ENCODE measurements around the gene KRT9. TPM values are rescaled to one million over a fixed set of nuclear protein-coding genes. Genes with fewer than 3 reads are reported as not detected.

KRT9 gene
- total RNA-seq, 2 experiments from 2014 or later: not detected

DNA sequence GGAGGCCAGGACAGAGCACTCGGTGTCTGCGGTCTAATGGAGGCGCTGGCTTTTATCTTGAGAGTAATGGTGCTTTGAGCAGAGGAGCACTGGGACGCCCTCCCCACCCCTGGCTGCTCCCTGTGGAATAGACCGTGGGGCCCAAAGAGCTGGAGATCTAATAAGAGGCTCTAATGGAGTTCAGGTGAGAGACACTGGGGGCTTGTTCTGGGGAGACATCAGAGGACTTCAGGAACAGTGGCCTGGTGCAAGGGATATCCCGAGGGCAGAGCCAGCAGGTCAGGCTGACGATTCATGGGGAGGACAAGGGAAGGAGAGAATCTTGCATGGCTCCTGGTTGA lies 34.3 kb downstream of the KRT9 start:
- peaks cover 2% of the 10 kb centered on the region for H3K27me3 Mint-ChIP-seq (ENCODE audit: low read depth)
- intact Hi-C loops (cut with micrococcal nuclease): no loop called here
- CTCF ChIA-PET: interaction anchor here (2.9 kb wide), 1 partner anchor 11 kb away, joined by 9 read pairs; no protein-coding TSS in a partner anchor
- DNase-seq: no peak
- no peak overlapping the region for H3K27ac Mint-ChIP-seq
- H3K4me3 Mint-ChIP-seq: no peak overlapping the region
- H3K9me3 Mint-ChIP-seq: no peaks in the 10 kb centered on the region
- no peaks in the 10 kb centered on the region for H3K4me1 Mint-ChIP-seq (ENCODE audit: low read depth)
- no peaks in the 10 kb centered on the region for H3K36me3 Mint-ChIP-seq (ENCODE audit: low read depth)

DNA sequence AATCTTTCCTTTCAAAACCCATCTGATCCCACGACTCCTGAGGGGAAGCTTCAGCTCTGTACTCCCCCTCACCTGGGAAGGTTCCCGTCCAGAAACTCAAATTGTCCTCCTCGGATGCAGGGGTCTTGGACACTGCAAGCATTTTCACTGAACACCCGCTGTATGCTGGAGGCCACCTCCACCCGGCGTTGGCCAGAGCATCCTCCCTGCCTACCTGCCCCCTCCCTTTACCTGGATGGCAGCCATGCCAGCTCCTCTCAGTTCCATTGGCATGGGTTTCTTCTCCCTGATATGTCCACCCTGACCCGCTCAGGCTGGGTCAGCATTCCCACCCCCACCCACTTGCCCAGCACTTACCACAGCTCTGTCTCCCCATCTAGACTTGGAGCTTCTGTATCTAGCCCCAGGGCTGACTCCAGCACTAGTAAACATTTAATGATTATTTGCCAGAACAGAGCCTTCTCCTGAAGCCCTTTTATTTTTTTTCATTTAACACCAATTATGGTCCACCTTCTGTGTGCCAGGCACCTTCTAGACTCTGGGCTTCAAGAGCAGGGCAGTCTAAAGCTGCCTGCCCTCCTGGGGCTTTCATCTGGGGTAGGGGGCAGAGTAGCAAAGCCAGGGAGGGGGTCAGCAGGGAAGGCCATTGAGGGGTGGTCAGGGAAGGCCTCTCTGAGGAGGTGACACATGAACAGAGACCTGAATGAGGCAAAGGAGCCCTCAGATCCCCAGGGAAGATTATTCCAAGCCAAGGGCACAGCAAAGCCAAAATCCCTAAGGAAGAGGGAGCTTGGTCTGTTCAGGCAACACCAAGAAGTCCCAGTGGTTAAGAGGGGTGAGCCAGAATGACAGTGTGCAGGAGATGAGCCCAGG lies 34.9 kb downstream of the KRT9 start:
- CTCF ChIA-PET: interaction anchor here (2.9 kb wide), 1 partner anchor 12 kb away, joined by 9 read pairs; no protein-coding TSS in a partner anchor
- Mint-ChIP-seq H3K36me3 (ENCODE audit: low read depth) (no peaks in the 10 kb centered on the region), H3K4me3 (no peak overlapping the region), H3K27ac (no peak overlapping the region), H3K27me3 (ENCODE audit: low read depth) (peaks cover 2% of the 10 kb centered on the region), H3K4me1 (ENCODE audit: low read depth) (no peaks in the 10 kb centered on the region), H3K9me3 (no peaks in the 10 kb centered on the region)
- no peak for DNase-seq
- intact Hi-C loops (cut with micrococcal nuclease): no loop called here

DNA sequence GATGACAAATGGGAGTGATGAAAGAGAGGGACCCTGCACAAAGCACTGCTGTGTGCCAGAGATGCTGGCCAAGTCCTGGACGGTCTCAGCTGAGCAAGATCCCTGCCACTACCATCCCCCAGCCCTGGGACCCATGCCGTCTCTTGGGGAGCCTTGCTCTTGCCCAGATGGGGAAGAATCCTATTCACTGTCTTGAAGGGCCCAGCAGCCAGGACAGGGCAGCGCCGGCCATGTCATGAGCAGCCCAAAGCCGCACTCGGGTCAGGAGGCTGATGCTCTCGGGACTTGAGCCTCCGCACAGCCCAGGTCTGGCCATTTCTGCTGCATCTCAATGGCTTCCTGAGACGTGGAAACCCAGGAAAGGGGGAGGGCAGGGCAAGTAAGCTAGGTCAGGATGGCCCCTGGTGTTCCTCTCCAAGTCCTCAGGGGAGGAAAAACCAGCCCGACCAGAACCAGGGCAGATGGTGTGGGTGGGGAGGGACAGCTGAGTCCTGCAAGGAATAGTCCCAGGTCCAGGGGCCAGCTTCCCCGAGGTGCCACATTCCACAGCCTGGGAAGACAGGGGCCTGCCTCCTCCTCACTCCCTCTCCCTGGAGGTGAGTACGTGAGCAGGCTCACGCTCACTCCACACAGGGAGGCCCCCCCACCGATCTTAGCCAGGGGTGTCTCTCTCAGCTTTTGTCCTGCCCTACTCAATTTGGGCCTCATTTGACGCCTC lies 35.9 kb downstream of the KRT9 start:
- H3K36me3 Mint-ChIP-seq (ENCODE audit: low read depth): no peaks in the 10 kb centered on the region
- DNase-seq: no peak
- H3K9me3 Mint-ChIP-seq: no peaks in the 10 kb centered on the region
- no peak overlapping the region for H3K27ac Mint-ChIP-seq
- intact Hi-C loops (cut with micrococcal nuclease): no loop called here
- peaks cover 6% of the 10 kb centered on the region for H3K27me3 Mint-ChIP-seq (ENCODE audit: low read depth)
- CTCF ChIA-PET: interaction anchor here (0.8 to 2.9 kb wide), 2 partner anchors 13 to 112 kb away, joined by 3 to 9 read pairs; no protein-coding TSS in a partner anchor
- no peak overlapping the region for H3K4me3 Mint-ChIP-seq
- no peaks in the 10 kb centered on the region for H3K4me1 Mint-ChIP-seq (ENCODE audit: low read depth)

DNA sequence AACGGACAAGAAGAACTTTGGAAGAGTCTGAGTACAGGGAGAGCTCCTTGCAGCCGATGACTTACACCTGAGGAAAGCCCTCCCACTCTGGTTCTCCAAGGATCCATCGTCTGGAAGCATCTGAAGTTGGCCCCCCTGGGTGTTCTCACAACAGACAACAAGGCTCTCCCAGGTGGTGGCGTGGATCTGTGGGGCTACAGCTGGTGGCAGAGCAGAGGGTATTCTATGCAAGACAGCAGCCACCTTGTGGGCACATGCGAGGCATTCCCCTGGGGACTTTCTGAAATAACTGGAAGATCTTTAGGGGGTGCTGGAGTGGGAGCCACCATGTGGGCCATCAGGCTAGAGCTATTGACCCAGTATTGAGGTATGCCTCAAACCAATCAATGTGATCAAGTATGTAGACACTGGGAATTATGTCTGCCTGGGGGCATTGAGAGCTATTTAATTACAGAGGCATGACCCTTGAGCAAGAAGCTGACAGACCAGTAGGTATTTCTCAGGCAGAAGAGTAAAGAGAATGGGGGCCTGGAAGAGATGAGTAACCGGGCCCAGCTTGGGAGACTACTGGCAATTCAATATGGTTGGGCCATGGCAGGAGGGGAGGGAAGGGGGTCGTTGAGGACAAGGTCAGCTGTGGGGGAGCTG lies 36.8 kb downstream of the KRT9 start:
- Mint-ChIP-seq H3K9me3 (no peaks in the 10 kb centered on the region), H3K4me1 (ENCODE audit: low read depth) (no peaks in the 10 kb centered on the region), H3K27me3 (ENCODE audit: low read depth) (peaks cover 8% of the 10 kb centered on the region), H3K4me3 (no peak overlapping the region), H3K27ac (no peak overlapping the region), H3K36me3 (ENCODE audit: low read depth) (no peaks in the 10 kb centered on the region)
- intact Hi-C loops (cut with micrococcal nuclease): no loop called here
- CTCF ChIA-PET: interaction anchor here (0.6 to 2.9 kb wide), 5 partner anchors 14 to 575 kb away, joined by 3 to 9 read pairs (median 4); no protein-coding TSS in a partner anchor
- no peak for DNase-seq

DNA sequence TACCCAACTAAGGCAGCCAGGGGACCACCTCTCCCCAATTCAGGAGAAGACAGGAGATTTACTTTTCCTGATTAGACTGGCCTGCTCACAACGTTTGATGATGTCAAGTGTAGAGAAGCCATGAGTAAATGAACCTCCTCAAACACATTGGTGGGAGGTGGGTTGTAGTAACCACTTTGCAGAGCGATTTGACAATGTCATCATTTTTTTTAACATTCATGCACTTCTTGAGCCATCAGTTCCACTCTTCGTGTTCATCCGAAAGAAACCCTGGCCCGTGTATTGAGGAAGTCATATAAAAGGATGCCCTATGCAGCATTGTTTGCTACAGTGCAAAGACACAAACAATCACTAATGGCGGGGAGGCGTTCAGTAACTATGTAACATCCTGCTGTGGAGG lies 38.2 kb downstream of the KRT9 start:
- H3K4me3 Mint-ChIP-seq: no peak overlapping the region
- no peak for DNase-seq
- no peak overlapping the region for H3K27ac Mint-ChIP-seq
- no peaks in the 10 kb centered on the region for H3K4me1 Mint-ChIP-seq (ENCODE audit: low read depth)
- H3K27me3 Mint-ChIP-seq (ENCODE audit: low read depth): peaks cover 22% of the 10 kb centered on the region
- CTCF ChIA-PET: interaction anchor here (0.6 to 1.6 kb wide), 2 partner anchors 15 to 57 kb away, joined by 3 to 8 read pairs; no protein-coding TSS in a partner anchor
- H3K9me3 Mint-ChIP-seq: no peaks in the 10 kb centered on the region
- intact Hi-C loops (cut with micrococcal nuclease): no loop called here
- no peaks in the 10 kb centered on the region for H3K36me3 Mint-ChIP-seq (ENCODE audit: low read depth)

DNA sequence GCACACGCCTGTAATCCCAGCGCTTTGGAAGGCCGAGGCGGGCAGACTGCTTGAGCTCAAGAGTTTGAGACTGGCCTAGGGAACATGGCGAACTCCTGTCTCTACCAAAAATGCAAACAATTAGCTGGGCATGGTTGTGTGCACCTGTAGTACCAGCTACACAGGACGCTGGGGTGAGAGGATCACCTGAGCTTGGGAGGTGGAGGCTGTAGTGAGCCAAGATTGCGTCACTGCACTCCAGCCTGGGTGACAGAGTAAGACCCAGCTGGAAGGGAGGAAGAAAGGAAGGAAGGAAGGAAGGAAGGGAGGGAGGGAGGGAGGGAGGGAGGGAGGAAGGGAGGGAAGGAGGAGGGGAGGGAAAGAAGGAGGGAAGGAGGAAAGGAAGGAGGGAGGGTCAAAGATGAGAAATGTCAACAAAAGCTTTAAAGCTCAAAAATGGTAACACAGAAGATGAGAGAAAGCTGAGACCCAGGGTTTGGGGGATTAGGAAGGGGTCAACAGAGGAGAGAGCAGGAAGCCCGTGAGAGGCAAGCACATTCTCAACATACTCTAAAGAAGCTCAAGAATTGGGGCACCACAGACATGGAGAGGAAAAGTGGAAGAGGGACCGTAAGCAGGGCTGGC lies 38.8 kb downstream of the KRT9 start:
- intact Hi-C loops (cut with micrococcal nuclease): no loop called here
- peaks cover 2% of the 10 kb centered on the region for H3K4me1 Mint-ChIP-seq (ENCODE audit: low read depth)
- CTCF ChIA-PET: interaction anchor here (0.6 to 1.6 kb wide), 4 partner anchors 16 to 133 kb away, joined by 3 to 8 read pairs (median 3); no protein-coding TSS in a partner anchor
- H3K36me3 Mint-ChIP-seq (ENCODE audit: low read depth): no peaks in the 10 kb centered on the region
- H3K27me3 Mint-ChIP-seq (ENCODE audit: low read depth): peaks cover 27% of the 10 kb centered on the region
- DNase-seq: no peak
- no peak overlapping the region for H3K27ac Mint-ChIP-seq
- H3K9me3 Mint-ChIP-seq: no peaks in the 10 kb centered on the region
- no peak overlapping the region for H3K4me3 Mint-ChIP-seq

DNA sequence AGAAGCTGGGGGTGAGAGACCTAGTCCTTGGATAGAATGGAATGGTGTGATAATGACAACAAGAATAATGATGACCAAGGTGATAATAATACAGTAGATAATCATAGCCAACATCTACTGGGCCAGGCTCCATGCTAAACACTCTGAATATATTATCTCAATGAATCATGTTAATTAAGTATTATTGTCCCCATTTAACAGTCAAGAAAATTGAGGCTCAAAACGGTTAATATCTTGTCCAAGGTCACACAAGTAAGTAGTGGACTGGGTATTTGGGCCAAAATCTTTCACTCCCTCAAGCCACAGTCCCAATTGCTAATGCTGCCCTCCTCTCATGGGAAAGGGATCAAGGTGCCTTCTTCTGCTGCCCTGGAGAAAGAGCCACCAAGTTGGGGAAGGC lies 39.9 kb downstream of the KRT9 start:
- Mint-ChIP-seq H3K9me3 (no peaks in the 10 kb centered on the region), H3K4me3 (no peak overlapping the region), H3K27ac (no peak overlapping the region), H3K4me1 (ENCODE audit: low read depth) (peaks cover 2% of the 10 kb centered on the region), H3K27me3 (ENCODE audit: low read depth) (peaks cover 36% of the 10 kb centered on the region), H3K36me3 (ENCODE audit: low read depth) (no peaks in the 10 kb centered on the region)
- DNase-seq: no peak
- CTCF ChIA-PET: interaction anchor here (1.1 to 1.6 kb wide), 2 partner anchors 17 to 134 kb away, joined by 3 to 8 read pairs; no protein-coding TSS in a partner anchor
- intact Hi-C loops (cut with micrococcal nuclease): no loop called here

DNA sequence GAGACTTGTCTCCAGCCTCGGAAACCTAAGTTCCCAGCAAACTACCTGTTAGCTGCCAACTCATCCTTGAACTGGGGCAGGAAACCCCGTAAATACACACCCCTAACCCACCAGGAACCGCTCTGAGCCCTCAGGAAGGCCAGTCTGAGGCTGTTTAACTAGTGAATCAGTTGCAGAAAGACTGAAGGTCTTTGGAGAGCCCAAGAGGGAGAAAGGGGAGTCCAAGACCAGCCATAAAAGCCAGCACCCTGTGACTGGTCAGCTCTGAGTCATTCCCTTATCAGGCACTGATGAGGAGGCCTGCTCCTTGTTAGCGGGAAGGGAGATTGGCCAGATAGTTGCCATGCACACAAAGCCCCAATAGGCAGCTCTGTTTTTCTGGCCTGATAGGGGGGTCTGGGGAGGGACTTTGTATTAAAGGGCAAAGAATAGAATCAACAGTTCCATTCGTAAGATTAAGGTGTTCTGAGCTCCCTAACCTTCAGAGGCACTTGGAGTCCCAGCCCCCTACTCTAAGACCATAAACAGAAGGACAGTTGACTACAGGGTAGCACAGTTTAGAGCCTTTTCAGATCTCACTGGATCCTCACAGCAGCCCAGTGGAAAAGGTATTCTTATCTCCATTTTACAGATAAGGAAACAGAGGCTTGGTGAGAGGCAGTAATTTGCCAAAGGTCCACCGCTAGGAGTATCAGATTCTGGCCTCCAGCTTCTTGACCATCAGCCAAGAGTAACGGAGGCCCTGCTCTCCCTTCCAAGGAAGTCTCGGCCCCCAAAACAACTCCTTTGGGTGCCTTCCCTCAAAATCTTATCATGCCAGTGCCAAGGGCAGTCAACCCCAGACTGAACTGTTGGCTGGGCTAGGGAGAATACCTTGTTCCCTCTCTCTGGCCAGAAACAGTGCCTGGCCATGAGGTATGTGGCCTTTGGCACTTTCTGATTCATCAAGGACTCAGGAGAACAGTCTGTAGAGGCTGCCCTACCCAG lies 41.5 kb downstream of the KRT9 start:
- Mint-ChIP-seq H3K27ac (no peak overlapping the region), H3K27me3 (ENCODE audit: low read depth) (peaks cover 43% of the 10 kb centered on the region), H3K4me1 (ENCODE audit: low read depth) (peaks cover 2% of the 10 kb centered on the region), H3K36me3 (ENCODE audit: low read depth) (no peaks in the 10 kb centered on the region), H3K9me3 (no peaks in the 10 kb centered on the region), H3K4me3 (no peak overlapping the region)
- intact Hi-C loops (cut with micrococcal nuclease): no loop called here
- CTCF ChIA-PET: interaction anchor here (2.8 kb wide), 1 partner anchor 18 kb away, joined by 12 read pairs; no protein-coding TSS in a partner anchor
- DNase-seq: no peak

DNA sequence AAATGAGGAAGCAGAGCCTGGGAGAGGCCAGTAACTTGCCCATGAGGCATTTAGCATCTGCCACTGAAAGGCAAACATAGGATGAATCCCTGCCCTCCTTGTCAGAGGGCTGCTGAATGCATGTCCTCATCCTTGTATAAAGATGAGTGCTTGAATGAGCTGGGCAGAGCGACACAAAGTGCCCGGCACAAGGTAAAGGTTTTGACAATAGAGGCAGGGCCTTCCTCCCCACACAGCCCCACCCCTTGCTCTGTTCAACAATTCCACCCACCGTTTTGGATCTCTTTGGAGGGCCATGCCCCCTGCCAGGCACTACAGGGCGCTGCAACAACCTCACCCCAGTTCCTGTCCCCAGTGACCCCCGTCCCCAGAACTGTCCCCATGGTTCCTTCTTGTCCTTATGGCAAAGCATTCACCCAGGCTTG lies 42.4 kb downstream of the KRT9 start:
- intact Hi-C loops (cut with micrococcal nuclease): no loop called here
- no peak overlapping the region for H3K27ac Mint-ChIP-seq
- peaks cover 2% of the 10 kb centered on the region for H3K4me1 Mint-ChIP-seq (ENCODE audit: low read depth)
- peaks cover 43% of the 10 kb centered on the region for H3K27me3 Mint-ChIP-seq (ENCODE audit: low read depth)
- no peaks in the 10 kb centered on the region for H3K9me3 Mint-ChIP-seq
- no peak for DNase-seq
- no peaks in the 10 kb centered on the region for H3K36me3 Mint-ChIP-seq (ENCODE audit: low read depth)
- no peak overlapping the region for H3K4me3 Mint-ChIP-seq
- CTCF ChIA-PET: interaction anchor here (0.8 to 2.8 kb wide), 3 partner anchors 13 to 166 kb away, joined by 3 to 12 read pairs (median 3); no protein-coding TSS in a partner anchor

DNA sequence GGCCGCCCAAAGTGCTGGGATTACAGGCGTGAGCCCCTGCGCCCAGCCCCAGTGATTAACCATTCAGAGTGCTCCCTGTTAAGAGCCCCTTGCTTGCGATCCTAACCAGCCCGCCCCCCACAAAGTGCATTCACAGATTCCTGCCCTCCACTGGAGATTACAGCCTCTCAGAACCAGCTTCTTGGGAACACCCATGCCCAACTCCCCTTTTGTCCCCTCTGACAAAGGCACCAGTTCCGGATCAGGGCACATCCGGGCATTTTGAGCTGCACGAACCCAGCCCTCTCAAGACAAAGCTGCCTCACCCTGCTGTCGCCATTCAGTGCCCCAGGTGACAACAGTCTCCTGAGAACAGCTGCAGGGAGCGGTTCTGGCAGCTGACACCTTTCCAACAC lies 42.9 kb downstream of the KRT9 start:
- no peak for DNase-seq
- H3K4me3 Mint-ChIP-seq: peak overlapping the region; percentile 9
- H3K9me3 Mint-ChIP-seq: no peaks in the 10 kb centered on the region
- no peaks in the 10 kb centered on the region for H3K36me3 Mint-ChIP-seq (ENCODE audit: low read depth)
- H3K4me1 Mint-ChIP-seq (ENCODE audit: low read depth): peaks cover 2% of the 10 kb centered on the region
- H3K27ac Mint-ChIP-seq: no peak overlapping the region
- H3K27me3 Mint-ChIP-seq (ENCODE audit: low read depth): peaks cover 43% of the 10 kb centered on the region
- CTCF ChIA-PET: interaction anchor here (0.8 to 2.8 kb wide), 3 partner anchors 13 to 167 kb away, joined by 3 to 12 read pairs (median 3); no protein-coding TSS in a partner anchor
- intact Hi-C loops (cut with micrococcal nuclease): no loop called here

Data from activated naive CD4-positive, alpha-beta T cell treated with anti-CD3 and anti-CD28 coated beads for 36 hours (primary cell).